SK-N-SH (cell line): ENCODE measurements around the gene SF3B4.

Experiments used
- EZH2phosphoT487 ChIP-seq: fragments of 200-600 bp; sonication (generic); IDR thresholded peaks from 2 replicates; pipeline ENCODE4 v1.6.1; 2017; ENCODE audit warnings: low read depth, mixed run types, mild to moderate bottlenecking, antibody characterized with exemption, moderate library complexity, borderline replicate concordance
- GABPA ChIP-seq: IDR thresholded peaks from 2 replicates; pipeline ENCODE4 v1.4.0; 2012; ENCODE audit warnings: low read depth, mild to moderate bottlenecking
- RFX5 ChIP-seq: IDR thresholded peaks from 2 replicates; pipeline ENCODE4 v1.6.1; 2012; ENCODE audit warnings: mild to moderate bottlenecking, improper control_type of control experiment, low read length
- TAF1 ChIP-seq: IDR thresholded peaks from 2 replicates; pipeline ENCODE4 v1.6.1; 2012; ENCODE audit warnings: low read depth, mild to moderate bottlenecking, low read length, moderate library complexity, borderline replicate concordance
- TF ChIP-seq, protein P1 (sequence below): fragments of 200-600 bp; sonication (generic); IDR thresholded peaks from 2 replicates; pipeline ENCODE4 v1.6.1; 2017; ENCODE audit warnings: antibody characterized with exemption, mild to moderate bottlenecking, moderate library complexity

DNA sequence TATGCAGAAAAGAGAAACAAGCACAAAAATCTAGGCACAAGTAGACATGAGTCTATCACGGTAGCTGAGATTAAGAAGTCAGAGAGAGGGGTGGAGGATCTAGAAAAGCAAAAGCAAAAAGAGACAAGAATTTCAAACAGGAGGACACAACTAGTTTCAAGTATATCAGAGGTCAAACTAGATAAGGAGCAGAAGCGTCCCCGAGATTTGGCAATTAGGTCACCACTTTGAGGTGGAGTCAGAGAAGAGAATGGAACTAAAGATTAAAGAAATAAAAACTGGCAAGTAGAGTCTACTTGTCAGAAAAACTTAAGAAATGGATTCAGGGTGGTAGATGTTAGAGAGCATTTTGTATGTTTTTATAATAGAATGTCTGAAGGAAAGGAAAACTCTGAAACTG lies 2.3 kb downstream of the SF3B4 start:
- TF ChIP-seq, protein P1, sequence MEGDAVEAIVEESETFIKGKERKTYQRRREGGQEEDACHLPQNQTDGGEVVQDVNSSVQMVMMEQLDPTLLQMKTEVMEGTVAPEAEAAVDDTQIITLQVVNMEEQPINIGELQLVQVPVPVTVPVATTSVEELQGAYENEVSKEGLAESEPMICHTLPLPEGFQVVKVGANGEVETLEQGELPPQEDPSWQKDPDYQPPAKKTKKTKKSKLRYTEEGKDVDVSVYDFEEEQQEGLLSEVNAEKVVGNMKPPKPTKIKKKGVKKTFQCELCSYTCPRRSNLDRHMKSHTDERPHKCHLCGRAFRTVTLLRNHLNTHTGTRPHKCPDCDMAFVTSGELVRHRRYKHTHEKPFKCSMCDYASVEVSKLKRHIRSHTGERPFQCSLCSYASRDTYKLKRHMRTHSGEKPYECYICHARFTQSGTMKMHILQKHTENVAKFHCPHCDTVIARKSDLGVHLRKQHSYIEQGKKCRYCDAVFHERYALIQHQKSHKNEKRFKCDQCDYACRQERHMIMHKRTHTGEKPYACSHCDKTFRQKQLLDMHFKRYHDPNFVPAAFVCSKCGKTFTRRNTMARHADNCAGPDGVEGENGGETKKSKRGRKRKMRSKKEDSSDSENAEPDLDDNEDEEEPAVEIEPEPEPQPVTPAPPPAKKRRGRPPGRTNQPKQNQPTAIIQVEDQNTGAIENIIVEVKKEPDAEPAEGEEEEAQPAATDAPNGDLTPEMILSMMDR = no peak
- TF ChIP-seq EZH2phosphoT487 (no peak), GABPA (no peak), TAF1 (no peak), RFX5 (no peak)
